GM12872 (cell line): ENCODE data around the gene ANKLE1.
A peak's percentile ranks its signal among the peaks of the same experiment; 100 is the strongest.

Source experiments
- TF ChIP-seq, protein P1 (sequence below): IDR thresholded peaks from 3 replicates; pipeline ENCODE4 v1.5.1; 2011; ENCODE audit warnings: low read depth, mild to moderate bottlenecking, low read length, moderate library complexity; ENCODE audit not compliant: insufficient read depth

ANKLE1 gene

GRCh38 chr19:17303940-17304267, 22.2 kb downstream of the ANKLE1 start:
- TF ChIP-seq, protein P1, sequence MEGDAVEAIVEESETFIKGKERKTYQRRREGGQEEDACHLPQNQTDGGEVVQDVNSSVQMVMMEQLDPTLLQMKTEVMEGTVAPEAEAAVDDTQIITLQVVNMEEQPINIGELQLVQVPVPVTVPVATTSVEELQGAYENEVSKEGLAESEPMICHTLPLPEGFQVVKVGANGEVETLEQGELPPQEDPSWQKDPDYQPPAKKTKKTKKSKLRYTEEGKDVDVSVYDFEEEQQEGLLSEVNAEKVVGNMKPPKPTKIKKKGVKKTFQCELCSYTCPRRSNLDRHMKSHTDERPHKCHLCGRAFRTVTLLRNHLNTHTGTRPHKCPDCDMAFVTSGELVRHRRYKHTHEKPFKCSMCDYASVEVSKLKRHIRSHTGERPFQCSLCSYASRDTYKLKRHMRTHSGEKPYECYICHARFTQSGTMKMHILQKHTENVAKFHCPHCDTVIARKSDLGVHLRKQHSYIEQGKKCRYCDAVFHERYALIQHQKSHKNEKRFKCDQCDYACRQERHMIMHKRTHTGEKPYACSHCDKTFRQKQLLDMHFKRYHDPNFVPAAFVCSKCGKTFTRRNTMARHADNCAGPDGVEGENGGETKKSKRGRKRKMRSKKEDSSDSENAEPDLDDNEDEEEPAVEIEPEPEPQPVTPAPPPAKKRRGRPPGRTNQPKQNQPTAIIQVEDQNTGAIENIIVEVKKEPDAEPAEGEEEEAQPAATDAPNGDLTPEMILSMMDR = no peak

GRCh38 chr19:17304386-17305215, 22.9 kb downstream of the ANKLE1 start:
- TF ChIP-seq, protein P1 = no peak

DNA sequence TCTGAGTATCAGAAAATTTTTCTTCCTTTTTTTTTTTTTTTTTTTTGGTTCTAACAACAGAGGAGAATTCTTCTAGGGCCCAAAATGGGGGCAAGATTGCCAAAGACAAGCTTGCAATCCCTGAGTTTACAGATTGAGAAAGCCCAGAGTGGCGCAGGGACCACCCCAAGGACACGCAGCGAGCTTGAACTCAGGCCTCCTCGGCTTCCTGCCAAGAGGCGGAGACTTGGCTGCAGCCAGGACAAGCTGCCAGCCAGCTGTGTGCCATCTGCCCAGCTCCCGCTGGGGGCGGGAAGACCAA, 23.5 kb downstream of the ANKLE1 start:
- TF ChIP-seq, protein P1 = no peak

- TF ChIP-seq, protein P1 = peak; percentile 87
Observed at GRCh38 chr19:17305517-17306284, 24.0 kb downstream of the ANKLE1 start, which contains the start of gene MRPL34. Gene MRPL34, plus strand, starts transcription at chr19:17305872. Its CDS starts 21 bp downstream, at chr19:17305893.

DNA sequence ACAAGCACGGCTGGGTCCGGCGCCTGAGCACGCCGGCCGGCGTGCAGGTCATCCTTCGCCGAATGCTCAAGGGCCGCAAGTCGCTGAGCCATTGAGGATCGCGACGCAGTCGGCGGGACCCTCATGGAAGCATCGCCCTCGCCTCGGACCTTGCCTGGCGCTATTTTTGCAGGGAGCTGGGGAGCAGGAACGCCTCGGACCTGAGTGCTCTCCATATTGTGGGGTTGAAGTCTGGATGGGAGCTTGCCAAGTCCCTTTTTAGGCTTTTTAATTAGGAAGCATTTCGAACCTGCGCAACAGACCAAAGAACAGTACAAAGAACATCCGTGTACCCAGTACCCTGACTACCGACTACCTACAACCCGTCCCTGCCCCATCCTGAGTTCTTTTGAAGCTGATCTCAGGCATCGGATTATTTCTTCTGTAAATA, 24.6 kb downstream of the ANKLE1 start:
- TF ChIP-seq, protein P1 = no peak

DNA sequence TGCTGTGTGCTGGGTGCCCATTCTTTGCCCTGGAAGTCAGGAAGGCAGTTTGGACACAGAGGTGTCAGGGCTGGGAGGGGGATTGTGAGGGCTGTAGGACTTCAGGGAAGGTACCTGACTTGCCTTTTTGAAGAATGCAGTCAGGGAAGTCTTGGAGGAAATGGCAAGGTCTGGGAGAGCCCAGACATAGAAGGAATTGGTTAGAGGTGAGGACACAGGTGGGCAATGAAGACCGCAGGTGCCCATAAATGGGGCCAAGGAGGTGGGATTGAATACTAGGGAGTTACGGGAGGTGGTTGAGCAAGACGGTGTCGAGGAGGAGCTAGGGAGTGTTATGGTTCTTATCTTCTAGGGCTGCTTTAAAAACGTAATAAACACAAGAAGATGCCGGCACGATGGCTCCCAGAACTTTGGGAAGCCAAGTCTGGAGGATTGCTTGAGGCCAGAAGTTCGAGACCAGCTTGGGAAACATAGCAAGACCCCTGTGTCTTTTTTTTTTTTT, 26.2 kb downstream of the ANKLE1 start:
- TF ChIP-seq, protein P1 = no peak

- TF ChIP-seq, protein P1 = no peak
Observed at GRCh38 chr19:17309198-17309964, 27.7 kb downstream of the ANKLE1 start, which contains the start of gene DDA1. Gene DDA1, plus strand, starts transcription at chr19:17309563. Its CDS starts 92 bp downstream, at chr19:17309655.
